SK-MEL-5 (cell line): ENCODE results near the gene CNTF. TPM values are rescaled to one million over a fixed set of nuclear protein-coding genes. Genes with fewer than 3 reads are reported as not detected.
"Not testable (repeated sequence)": the region's sequence is repeated elsewhere in the genome, so short reads cannot be mapped to it uniquely, and the experiment has no call there.

Experiments
- DNase-seq: peaks from one replicate; pipeline ENCODE4 v3.0.0-alpha.2; 2016; ENCODE audit warnings: low read depth, low spot score
- in situ Hi-C: cut with HindIII; loops from 2 replicates; pipeline ENCODE4 v1.10.0; 2016; ENCODE audit warnings: low sequenced_read_pairs, high pct_unique_total_duplicates, low pct_unique_long_range_greater_than_20kb
- polyA plus RNA-seq, 2 experiments: library from polyadenylated mRNA; depleted of rRNA; stranded (reverse); fragments of >200 nt; gene quantifications; 2 replicates each; pipeline ENCODE4 v1.2.3, GENCODE V29; 2015
- total RNA-seq: library from RNA; depleted of rRNA; stranded (reverse); fragments of >200 nt; shearing (Covaris generic); gene quantifications from 2 replicates; pipeline ENCODE4 v1.2.3, GENCODE V29; 2014; rRNA removed

Gene CNTF
- total RNA-seq, result 1.2 and 2.1 TPM in 2 replicates
- polyA plus RNA-seq (2015; cell fraction: cytosol; rRNA removed), result 0.33 and 0.60 TPM in 2 replicates
- 7.6 and 8.6 TPM in 2 replicates for polyA plus RNA-seq (2015; cell fraction: nucleus; rRNA removed)

- peak; percentile 33 for DNase-seq
- in situ Hi-C loops, result no loop called here
Measured at GRCh38 chr11:58622344-58622743, at the start of gene CNTF. Gene CNTF, plus strand, starts transcription at chr11:58622665. Its CDS starts 88 bp downstream, at chr11:58622753.

- DNase-seq, in situ Hi-C loops: not testable (repeated sequence)
Measured at GRCh38 chr11:58572906-58573305, 49.6 kb upstream of the CNTF start.

GRCh38 chr11:58573451-58574104, 48.9 kb upstream of the CNTF start:
- in situ Hi-C loops, result no loop called here
- peak; percentile 90 for DNase-seq

- no peak for DNase-seq
- in situ Hi-C loops, result no loop called here
Measured at GRCh38 chr11:58574881-58575280, 47.6 kb upstream of the CNTF start.

- in situ Hi-C loops, result no loop called here
- DNase-seq, result no peak
Measured at GRCh38 chr11:58575377-58576020, 47.0 kb upstream of the CNTF start, which contains the start of gene LPXN. Gene LPXN, minus strand, starts transcription at chr11:58575856. Its CDS starts 84 bp downstream, at chr11:58575772.

GRCh38 chr11:58576887-58577471, 45.5 kb upstream of the CNTF start:
- DNase-seq, result peak; percentile 40
- in situ Hi-C loops, result no loop called here

- in situ Hi-C loops, result no loop called here
- peak; percentile 89 for DNase-seq
Measured at GRCh38 chr11:58577555-58578135, 44.8 kb upstream of the CNTF start.

- peak; percentile 96 for DNase-seq
- in situ Hi-C loops, result no loop called here
Measured at GRCh38 chr11:58578136-58578634, 44.3 kb upstream of the CNTF start.

- in situ Hi-C loops, result no loop called here
Measured at GRCh38 chr11:58578635-58579191, 43.8 kb upstream of the CNTF start, which contains the start of gene ZFP91. Gene ZFP91, plus strand, starts transcription at chr11:58579063. Its CDS starts 219 bp downstream, at chr11:58579282.

GRCh38 chr11:58579192-58580129, 43.0 kb upstream of the CNTF start:
- DNase-seq, result peak; percentile 90
- in situ Hi-C loops, result no loop called here

More at GRCh38 chr11:58578635-58579191, 43.8 kb upstream of the CNTF start, which contains the start of gene ZFP91:
- peak; percentile 94 for DNase-seq

GRCh38 chr11:58580311-58580710, 42.2 kb upstream of the CNTF start:
- no peak for DNase-seq
- in situ Hi-C loops, result no loop called here

- DNase-seq, result no peak
- in situ Hi-C loops, result no loop called here
Measured at GRCh38 chr11:58582437-58582836, 40.0 kb upstream of the CNTF start.

GRCh38 chr11:58586998-58587397, 35.5 kb upstream of the CNTF start:
- in situ Hi-C loops, result no loop called here
- DNase-seq, result no peak

GRCh38 chr11:58591659-58592058, 30.8 kb upstream of the CNTF start:
- in situ Hi-C loops, result no loop called here
- no peak for DNase-seq

- DNase-seq, result no peak
- in situ Hi-C loops, result no loop called here
Measured at GRCh38 chr11:58592760-58593472, 29.5 kb upstream of the CNTF start.

- in situ Hi-C loops, result no loop called here
- no peak for DNase-seq
Measured at GRCh38 chr11:58594826-58595225, 27.6 kb upstream of the CNTF start.
